ENCODE measurements around the gene DISC1.

DNA sequence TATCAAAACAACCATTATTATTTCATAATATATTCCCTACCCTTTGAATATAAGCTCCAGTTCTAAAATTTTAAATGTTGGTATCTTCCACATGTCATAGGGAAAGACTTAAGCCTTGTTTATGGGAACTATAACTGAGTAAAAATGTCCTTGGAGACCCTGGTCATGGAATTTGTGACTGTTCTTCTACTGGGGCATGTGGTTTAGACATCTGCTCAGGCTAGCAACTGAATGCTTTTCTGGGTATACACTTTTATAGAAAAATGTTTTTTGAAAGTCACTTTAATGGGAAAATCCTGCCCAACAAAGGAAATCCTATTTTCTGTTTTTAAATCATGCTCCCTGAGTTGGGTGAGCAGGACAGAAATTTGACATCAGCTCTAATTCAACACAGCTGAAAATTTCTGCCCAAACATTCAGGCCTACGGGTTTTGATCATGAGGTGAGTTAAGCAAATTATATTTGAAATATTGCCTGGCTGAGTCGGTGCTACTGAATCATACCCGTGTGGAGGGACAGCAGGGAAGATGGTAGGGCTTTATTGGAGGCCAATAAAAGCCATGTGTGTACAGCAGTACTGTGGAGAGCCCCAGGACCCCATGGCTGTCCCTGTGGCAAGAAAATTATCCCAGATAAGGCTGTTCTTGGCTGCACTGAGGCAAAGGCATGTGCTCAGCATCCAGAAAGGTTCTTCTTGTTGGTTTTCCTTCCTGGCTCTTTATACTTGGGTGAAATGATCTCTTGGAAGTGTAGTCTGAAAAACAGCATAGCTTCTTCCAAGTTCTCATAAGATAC, 391.8 kb downstream of the DISC1 start:
- TF ChIP-seq CTCF (IDR thresholded peaks at IDR 0.05), result no peak
- TF ChIP-seq EZH2 (IDR thresholded peaks at IDR 0.05; ENCODE audit: borderline replicate concordance, insufficient read depth, low read depth, low read length, poor library complexity, severe bottlenecking), result no peak
